Measurements from ENCODE around the gene NRROS.

The NRROS gene

DNA sequence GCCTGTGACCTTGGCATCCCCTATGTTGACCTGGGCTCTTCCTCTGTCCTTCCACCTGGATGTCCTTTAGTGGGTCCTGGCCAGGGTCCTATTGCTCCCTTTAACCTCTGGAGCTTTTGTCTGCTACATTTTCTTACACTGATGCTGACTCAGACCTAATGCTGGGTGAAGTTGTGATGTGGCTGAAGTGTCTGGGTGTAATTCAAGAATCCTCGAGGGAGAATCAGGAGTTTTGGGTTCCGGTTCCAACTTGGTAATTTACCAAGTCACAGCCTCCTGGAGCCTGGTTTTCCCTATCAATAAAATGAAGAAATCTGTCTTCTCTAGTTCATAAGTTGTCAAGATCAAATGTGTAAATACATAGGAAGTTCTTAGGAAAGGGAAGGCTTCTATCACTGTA, 46.9 kb downstream of the NRROS start:
- DNase-seq (ENCODE audit: low spot score), result no peak

DNA sequence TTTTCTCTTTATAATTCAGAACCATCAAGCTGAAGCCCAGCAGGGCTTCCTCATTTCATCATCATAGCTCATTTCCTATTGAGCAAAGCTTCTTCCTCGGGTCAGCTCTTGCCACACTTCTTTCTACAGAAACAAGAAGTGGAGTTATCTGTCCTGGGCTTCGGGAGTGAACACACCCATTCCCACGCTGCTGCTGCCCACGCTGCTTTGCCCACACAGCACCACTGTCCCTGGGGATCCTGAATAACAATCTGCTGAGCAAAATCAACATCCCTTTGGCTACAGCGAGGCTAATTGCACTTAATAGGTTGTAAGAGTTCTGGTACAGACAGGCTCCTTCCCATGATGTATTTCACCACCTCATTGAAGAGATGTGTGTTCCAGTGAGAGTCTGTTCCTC, 48.9 kb downstream of the NRROS start:
- DNase-seq (ENCODE audit: low spot score), result no peak

DNA sequence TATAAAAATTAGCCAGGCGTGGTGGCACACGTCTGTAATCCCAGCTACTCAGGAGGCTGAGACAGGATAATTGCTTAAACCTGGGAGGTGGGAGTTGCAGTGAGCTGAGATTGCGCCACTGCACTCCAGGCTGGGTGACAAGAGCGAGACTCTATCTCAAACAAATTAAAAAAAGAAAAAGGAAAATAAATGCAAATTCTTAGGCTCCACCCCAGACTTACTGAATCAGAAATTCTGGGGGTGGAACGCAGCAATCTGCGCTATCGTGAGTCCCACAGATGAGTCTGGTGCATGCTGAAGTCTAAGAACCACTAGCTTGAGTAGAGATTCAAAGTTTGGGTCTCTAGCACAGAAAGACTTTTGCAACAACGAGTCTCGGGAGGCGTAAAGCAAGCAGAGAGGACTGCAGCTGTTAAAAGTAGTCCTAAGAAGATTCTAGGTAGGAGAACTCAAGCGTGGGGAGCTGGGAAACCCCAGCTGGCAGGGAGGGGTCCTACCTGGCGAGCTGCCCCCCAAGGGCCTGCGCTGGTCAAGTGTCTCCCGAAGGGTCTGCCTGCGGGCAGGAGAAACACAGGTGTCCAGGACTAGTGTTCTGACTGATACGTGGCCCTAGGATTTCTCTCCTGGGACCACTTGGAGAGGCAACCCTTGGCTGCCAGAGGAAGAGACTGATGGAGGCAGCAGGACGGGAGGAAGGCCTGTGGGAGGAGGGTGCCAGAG, 50.6 kb downstream of the NRROS start:
- DNase-seq (ENCODE audit: low spot score), result no peak

DNA sequence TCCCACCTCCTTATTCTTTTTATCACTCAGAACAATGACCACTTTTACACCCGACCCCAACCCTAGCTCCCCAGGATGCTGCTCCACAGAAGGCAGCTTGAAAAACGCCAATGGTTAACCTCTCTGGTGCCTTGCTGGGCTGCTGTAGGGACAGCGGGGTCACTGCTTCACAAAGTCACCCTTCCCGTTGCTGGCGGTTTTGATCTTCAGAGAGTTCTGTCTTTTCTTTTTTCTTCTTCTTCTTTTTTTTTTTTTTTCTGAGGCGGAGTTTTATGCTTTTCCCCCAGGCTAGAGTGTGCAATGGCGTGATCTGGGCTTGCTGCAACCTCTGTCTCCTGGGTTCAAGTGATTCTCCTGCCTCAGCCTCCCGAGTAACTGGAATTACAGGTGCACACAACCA, 51.9 kb downstream of the NRROS start:
- DNase-seq (ENCODE audit: low spot score), result no peak

DNA sequence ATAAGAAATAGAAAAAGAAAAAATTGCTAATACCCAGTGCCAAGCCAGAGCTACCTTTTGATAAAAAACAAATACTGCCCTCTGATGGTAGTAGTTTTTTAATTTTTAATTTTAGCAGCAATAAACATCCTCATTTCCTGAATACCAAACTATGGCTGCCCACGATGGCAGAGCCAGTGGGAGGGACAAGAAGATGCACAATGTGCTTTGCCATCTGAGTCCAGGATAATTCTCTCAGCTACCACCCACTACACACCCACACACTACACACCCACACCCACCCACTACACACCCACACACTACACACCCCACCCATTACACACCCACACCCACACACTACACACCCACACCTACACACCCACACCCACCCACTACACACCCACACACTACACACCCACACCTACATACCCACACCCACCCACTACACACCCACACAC, 54.7 kb downstream of the NRROS start:
- no peak for DNase-seq (ENCODE audit: low spot score)

DNA sequence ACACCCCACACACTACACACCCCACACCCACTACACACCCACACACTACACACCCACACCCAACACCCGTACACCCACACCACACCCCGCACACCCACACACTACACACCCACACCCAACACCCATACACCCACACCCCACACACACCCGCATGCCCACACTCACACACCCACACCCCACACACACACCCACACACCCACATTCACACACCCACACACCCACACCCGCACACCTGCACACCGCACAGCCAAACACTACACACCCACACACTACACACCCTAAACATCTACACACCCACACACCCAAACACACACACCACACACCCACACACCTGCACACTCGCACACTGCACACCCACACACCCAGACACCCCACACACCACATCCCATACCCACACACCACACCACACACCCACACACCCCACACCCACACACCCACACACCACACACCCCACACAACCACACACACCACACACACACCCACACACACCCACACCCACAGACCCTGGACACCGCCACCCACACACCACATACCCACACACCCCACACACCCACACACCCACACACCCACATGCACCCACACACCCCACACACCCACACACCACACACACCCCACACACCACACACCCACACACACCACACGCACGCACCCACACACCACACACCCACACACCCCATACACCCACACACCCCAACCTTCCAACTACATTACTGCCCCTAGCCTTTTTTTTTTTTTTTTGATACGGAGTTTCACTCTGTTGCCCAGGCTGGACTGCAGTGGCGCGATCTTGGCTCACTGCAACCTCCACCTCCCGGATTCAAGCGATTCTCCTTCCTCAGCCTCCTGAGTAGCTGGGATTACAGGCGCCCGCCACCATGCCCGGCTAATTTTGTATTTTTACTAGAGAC, 55.7 kb downstream of the NRROS start:
- DNase-seq (ENCODE audit: low spot score), result no peak

DNA sequence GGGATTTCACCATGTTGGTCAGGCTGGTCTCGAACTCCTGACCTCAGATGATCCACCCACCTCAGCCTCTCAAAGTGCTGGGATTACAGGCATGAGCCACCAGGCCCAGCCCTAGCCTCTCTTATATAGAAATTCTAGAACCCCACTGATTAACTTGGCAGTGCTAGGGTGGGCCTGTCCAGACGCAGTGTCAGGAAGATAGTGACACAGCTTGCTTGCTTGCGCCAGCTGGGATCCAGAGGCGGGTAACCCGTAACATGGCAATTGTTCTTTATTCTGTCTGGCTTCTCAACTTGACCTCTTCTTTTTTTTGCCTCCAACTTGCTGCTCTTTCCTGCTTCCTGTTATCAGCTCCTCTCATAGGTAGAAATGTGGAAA, 56.3 kb downstream of the NRROS start:
- DNase-seq (ENCODE audit: low spot score), result no peak

DNA sequence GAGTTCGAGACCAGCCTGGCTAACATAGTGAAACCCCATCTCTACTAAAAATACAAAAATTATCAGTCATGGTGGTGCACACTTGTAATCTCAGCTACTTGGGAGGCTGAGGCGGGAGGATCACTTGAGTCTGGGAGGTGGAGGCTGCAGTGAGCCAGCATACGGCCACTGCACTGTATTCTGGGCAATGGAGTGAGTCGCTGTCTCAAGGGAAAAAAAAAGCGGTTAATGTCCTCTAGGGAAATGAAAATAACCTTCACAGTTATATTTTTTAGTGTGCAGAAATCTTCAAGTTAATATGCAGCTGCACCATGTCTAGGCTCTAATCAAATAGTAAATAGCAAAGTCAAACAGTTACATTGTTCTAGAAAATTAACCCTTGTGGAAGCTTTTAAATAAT, 57.8 kb downstream of the NRROS start:
- DNase-seq (ENCODE audit: low spot score), result no peak

DNA sequence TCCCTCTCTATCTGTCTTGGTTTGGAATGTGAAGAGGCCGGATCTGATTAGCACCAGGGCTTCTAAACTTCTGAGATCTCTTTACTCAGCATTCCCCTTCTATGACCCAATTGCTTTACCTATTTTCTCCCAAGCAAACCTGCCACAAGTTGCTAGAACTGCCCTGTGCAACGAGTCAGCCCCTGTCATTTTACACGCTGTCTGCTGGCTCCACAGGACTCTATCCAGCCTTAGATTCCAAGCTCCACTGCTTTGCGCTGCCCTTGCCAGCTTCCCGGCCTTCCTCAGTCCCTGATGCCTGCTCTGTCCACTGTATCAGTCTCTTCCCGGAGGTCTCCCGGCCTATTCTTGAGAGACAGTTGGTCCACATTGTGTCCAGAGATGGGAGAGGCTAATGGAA, 60.3 kb downstream of the NRROS start:
- DNase-seq (ENCODE audit: low spot score), result no peak

DNA sequence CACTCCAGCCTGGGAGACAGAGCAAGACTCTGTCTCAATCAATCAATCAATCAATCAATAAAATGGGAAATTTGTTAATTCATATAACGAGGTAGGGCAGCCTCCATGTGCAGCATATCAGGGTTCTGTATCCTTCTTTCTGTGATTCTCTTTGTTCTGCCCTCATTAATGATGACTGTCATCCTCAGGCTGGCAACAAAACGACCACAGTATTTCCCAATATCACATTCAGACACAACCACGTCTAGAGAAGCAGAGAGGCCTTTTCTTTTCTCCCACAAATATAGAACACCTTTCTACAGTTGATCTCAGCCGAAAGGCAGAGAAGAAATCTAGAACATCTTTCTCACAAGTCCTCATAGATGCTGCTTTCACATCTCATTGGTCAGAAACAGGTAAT, 61.3 kb downstream of the NRROS start:
- DNase-seq (ENCODE audit: low spot score), result no peak

DNA sequence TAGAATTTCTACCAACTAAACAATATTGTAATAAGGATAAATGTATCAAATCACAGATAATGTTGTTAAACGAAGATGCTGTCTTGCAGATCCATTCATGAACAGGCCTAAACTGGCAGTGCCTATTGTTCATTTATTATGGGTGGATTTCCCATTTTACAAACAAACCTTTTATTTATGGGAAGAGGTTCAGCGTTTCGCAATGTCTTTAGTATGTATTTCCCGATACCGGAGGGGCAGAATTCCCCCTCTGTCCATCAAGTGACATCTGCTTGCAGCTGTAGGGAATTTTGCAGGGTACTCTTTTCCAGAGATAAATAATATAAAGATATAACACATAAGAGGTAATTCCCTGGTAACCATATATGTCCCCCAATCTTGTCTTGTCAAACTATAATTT, 66.8 kb downstream of the NRROS start:
- no peak for DNase-seq (ENCODE audit: low spot score)

DNA sequence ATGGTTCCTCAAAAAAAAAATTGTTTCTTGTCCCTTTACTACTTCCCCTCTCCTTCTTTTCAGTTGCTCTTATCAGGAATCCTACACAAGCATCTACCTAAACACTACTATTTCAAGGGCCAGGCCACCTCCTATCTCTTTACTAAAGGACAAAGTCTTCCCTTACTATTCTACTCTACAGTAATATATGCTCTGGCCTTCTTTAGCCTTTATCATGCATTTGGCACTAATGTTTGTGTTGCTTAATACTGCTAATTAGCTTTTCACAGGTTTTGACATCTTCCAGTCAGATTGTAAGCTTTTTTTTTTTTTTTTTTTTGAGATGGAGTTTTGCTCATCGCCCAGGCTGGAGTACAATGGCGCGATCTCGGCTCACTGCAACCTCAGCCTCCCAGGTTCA, 67.2 kb downstream of the NRROS start:
- no peak for DNase-seq (ENCODE audit: low spot score)

DNA sequence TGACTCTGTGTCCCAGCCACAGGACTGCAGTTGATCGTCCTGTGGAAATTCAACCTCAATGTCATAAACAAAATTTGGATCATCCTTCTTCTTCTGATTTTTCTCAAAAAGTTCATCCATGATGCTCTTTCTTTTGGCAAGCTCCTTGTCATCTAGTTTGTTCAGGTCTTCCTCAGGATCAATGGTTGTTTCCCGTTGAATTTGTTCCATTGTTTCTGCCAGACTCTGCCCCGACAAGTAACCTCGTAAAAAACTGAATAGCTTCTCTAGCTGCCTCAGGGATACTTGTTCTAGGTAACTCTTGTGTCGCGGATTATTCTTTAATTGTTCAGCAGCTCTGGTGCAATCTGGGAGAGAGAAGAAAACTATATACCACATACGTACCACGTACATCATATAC, 68.1 kb downstream of the NRROS start:
- DNase-seq (ENCODE audit: low spot score), result no peak

DNA sequence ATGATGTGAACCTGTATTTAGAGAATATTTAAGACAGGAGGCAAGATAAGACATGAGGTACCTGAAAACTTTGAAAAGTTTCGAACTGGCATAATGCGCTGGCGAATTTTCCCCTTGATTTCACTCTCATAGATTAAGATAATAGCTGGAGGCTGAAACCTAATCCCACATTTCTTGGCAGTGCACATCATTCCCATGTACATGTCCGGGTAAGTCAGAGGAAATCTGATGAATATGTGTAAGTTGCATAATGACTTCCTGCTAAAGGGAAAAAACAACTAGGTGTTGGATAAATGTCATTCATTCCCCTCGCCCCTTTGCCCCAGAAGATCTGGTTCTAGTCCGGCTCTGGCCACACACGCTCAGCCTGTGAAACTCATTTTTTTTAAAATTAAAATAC, 69.0 kb downstream of the NRROS start:
- no peak for DNase-seq (ENCODE audit: low spot score)
